ENCODE measurements around the gene ZNF438. TPM values are rescaled to one million over a fixed set of nuclear protein-coding genes. Genes with fewer than 3 reads are reported as not detected.

Gene ZNF438
- total RNA-seq, 1 experiment from 2014 or later: 2.2 TPM

- Histone ChIP-seq H3K27me3 (no peaks in the 10 kb centered on the region), H3K27ac (no peak overlapping the region), H3K4me1 (peaks cover 14% of the 10 kb centered on the region), H3K36me3 (no peaks in the 10 kb centered on the region), H3K9me3 (replicated peaks) (0 out of 2 replicates have a peak, but pooled peaks cover 3% of the 10 kb centered on the region), H3K4me3 (no peak overlapping the region)
- no peak for DNase-seq
Observed at GRCh38 chr10:31013331-31013730, 18.3 kb downstream of the ZNF438 start.

DNA sequence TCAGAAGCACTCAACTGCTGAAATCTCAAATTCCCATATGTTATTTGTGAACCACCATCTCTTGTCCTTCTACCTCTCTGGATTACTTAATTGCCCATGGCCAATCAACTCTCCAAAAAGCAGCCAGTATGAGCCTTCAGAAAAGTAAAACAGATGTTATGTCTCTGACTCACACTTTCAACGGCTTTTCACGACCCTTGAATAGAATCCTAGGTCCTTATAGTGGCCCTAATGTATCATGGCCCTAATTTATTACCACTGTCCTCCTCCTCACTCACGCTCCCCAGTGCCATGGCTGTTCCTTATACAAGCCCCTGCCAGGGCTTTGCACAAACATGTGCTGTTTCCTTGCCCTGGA, 20.0 kb downstream of the ZNF438 start:
- Histone ChIP-seq H3K4me1 (peaks cover 14% of the 10 kb centered on the region), H3K4me3 (no peak overlapping the region), H3K27me3 (no peaks in the 10 kb centered on the region), H3K27ac (peak overlapping the region; percentile 22; the same call in 1 of the 2 replicates), H3K36me3 (no peaks in the 10 kb centered on the region), H3K9me3 (replicated peaks) (0 out of 2 replicates have a peak, but pooled peaks cover 3% of the 10 kb centered on the region)
- DNase-seq: peak in 1 of 2 experiments; percentile 44

- peak overlapping the region; percentile 22 for H3K27ac ChIP-seq
- DNase-seq: peak; percentile 57 to 76
- H3K27me3 ChIP-seq: no peaks in the 10 kb centered on the region
- no peaks in the 10 kb centered on the region for H3K36me3 ChIP-seq
- no peak overlapping the region for H3K4me3 ChIP-seq
- H3K4me1 ChIP-seq: peaks cover 14% of the 10 kb centered on the region
- H3K9me3 ChIP-seq (replicated peaks): 0 out of 2 replicates have a peak, but pooled peaks cover 3% of the 10 kb centered on the region
Observed at GRCh38 chr10:31011017-31011664, 20.5 kb downstream of the ZNF438 start.

DNA sequence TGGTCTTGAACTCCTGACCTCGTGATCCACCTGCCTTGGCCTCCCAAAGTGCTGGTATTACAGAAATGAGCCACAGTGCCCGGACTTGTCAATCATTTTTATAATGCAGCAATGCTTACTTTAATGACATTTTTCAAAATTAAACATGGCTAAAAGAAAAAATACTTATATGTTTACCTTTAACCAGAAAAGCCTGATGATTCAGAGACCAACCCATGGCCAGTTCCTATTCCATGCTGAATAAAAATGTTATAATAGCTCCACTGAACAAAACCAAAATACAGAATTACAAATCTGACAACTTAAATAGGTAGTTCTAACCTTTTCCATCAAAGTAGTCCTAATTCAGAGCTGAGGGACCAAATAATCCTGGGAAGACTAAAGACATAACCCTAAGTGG, 21.6 kb downstream of the ZNF438 start:
- no peak for DNase-seq
- 0 out of 2 replicates have a peak, but pooled peaks cover 3% of the 10 kb centered on the region for H3K9me3 ChIP-seq (replicated peaks)
- no peak overlapping the region for H3K27ac ChIP-seq
- H3K4me3 ChIP-seq: no peak overlapping the region
- H3K36me3 ChIP-seq: no peaks in the 10 kb centered on the region
- H3K27me3 ChIP-seq: no peaks in the 10 kb centered on the region
- peaks cover 14% of the 10 kb centered on the region for H3K4me1 ChIP-seq

DNA sequence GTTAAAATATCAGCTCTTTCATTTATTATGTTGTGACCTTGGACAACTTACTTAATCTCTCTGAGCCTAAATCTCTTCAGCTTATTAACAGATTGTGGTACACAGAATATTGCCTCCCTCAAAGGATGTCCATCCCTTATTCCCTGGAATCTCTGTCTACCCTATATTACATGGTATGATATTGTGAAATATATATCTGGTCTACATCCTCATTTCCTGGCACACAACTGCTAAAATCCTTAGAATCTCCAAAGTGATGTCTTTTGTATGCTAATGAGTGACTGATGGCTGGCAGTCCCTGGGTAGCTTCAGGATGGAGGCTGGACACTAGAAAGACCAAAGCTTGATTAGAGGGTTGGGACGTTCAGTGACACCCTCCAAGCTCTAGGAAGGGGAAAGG, 25.8 kb downstream of the ZNF438 start:
- no peaks in the 10 kb centered on the region for H3K9me3 ChIP-seq (replicated peaks)
- H3K27ac ChIP-seq: no peak overlapping the region
- H3K36me3 ChIP-seq: no peaks in the 10 kb centered on the region
- DNase-seq: no peak
- H3K27me3 ChIP-seq: no peaks in the 10 kb centered on the region
- H3K4me3 ChIP-seq: no peak overlapping the region
- peaks cover 1% of the 10 kb centered on the region for H3K4me1 ChIP-seq

- H3K4me3 ChIP-seq: no peak overlapping the region
- no peaks in the 10 kb centered on the region for H3K27me3 ChIP-seq
- DNase-seq: no peak
- H3K9me3 ChIP-seq (replicated peaks): no peaks in the 10 kb centered on the region
- H3K4me1 ChIP-seq: no peaks in the 10 kb centered on the region
- H3K27ac ChIP-seq: no peak overlapping the region
- H3K36me3 ChIP-seq: no peaks in the 10 kb centered on the region
Observed at GRCh38 chr10:31004611-31005193, 27.0 kb downstream of the ZNF438 start.

DNA sequence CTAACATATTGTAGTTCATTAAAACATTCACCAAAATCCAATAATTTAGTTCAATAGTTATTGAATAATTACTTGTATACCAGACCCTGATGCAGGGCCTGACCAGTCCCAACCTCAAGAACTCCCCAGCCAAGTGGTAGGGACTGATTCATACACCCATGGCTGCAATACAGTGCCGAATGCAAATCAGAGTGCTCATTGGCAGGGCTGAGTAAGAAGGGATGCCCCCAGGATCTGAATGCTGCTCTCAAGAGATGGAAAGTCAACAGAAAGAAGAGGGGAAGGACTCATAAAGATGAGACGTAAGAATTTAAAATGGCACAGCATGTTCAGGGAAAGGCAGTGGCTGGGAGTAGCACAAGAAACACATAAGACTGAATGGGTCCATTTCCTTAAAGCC, 29.9 kb downstream of the ZNF438 start:
- Histone ChIP-seq H3K36me3 (no peaks in the 10 kb centered on the region), H3K4me3 (no peak overlapping the region), H3K4me1 (no peaks in the 10 kb centered on the region), H3K27me3 (no peaks in the 10 kb centered on the region), H3K27ac (no peak overlapping the region), H3K9me3 (replicated peaks) (no peaks in the 10 kb centered on the region)
- no peak for DNase-seq

DNA sequence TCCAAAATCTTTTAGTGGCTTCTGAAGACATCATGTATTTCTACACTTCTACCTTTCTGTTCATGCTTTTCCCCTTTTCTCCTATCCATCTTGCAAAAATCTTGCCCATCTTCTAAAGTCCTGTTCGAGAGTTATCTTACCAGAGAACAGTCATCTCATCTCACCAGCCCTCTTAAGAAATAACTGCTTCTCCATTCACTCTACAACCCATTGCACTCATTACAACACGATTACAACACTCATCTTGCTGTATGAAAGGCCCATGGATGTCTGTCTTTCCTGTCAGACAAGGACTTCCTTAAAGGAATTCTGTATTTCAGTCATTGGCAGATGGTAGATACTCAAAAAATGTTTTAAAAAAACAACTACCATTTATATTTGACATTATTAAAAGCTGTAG, 30.8 kb downstream of the ZNF438 start:
- Histone ChIP-seq H3K4me3 (no peak overlapping the region), H3K27ac (no peak overlapping the region), H3K36me3 (no peaks in the 10 kb centered on the region), H3K4me1 (no peaks in the 10 kb centered on the region), H3K27me3 (no peaks in the 10 kb centered on the region), H3K9me3 (replicated peaks) (no peaks in the 10 kb centered on the region)
- no peak for DNase-seq

- H3K4me1 ChIP-seq: no peaks in the 10 kb centered on the region
- H3K36me3 ChIP-seq: no peaks in the 10 kb centered on the region
- DNase-seq: no peak
- H3K27me3 ChIP-seq: no peaks in the 10 kb centered on the region
- no peak overlapping the region for H3K4me3 ChIP-seq
- no peak overlapping the region for H3K27ac ChIP-seq
- H3K9me3 ChIP-seq (replicated peaks): peaks cover 2% of the 10 kb centered on the region
Observed at GRCh38 chr10:31000071-31000782, 31.4 kb downstream of the ZNF438 start.

DNA sequence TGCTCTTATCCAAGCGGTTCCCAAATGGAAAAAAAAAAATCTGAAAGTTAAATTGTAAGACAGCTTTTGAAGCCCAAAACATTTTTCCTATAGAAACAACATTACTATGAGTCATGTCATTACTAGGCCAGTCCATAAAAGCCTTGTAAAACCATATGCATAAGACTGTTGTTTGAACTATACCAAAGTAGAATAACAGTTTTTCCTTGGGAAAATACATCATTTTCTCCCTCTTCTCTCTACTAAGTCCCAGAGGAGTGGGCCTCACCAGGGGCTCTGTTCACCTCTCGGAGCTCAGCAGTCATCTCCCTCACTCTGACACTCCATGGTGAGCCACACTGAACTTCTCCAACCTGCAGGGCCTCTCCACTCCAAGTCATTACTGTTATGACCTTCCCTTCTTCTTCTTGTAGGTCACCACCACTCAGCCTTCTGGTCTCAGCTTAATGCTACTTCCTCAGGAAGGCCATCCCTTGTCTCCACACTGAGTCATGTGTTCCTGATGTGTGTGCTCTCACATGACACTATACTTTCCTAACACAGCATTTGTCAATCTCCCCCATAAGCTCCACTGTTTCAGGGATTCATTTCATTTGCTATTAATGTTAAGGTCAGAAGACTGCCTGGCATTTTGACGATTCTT, 32.5 kb downstream of the ZNF438 start:
- H3K27me3 ChIP-seq: no peaks in the 10 kb centered on the region
- no peaks in the 10 kb centered on the region for H3K4me1 ChIP-seq
- no peak for DNase-seq
- H3K27ac ChIP-seq: no peak overlapping the region
- no peaks in the 10 kb centered on the region for H3K36me3 ChIP-seq
- H3K9me3 ChIP-seq (replicated peaks): peaks cover 5% of the 10 kb centered on the region
- H3K4me3 ChIP-seq: no peak overlapping the region

GRCh38 chr10:30997536-30998235, 34.0 kb downstream of the ZNF438 start:
- no peak overlapping the region for H3K4me3 ChIP-seq
- no peak overlapping the region for H3K27ac ChIP-seq
- peaks cover 5% of the 10 kb centered on the region for H3K9me3 ChIP-seq (replicated peaks)
- no peak for DNase-seq
- H3K36me3 ChIP-seq: no peaks in the 10 kb centered on the region
- H3K4me1 ChIP-seq: no peaks in the 10 kb centered on the region
- H3K27me3 ChIP-seq: no peaks in the 10 kb centered on the region

DNA sequence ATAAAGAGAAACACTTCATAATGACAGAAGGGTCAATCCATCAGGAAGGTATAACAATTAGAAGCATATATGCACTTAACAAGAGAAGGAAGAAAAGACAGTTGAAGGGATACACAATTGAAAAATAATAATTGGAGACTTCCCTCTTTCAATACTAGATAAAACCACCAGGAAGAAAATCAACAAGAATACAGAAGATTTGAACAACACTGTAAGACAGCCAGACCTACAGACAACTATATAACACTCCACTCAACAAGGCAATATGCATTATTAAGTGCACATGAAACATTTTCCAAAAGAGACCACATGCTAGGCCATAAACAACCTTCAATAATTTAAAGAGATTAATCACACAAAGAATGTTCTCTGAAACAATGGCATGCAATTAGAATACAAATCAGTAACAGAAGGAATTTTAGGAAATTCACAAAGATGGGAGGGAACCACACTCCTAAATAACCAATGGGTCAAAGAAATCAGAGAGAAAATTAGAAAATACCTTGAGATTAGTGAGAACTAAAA, 35.1 kb downstream of the ZNF438 start:
- Histone ChIP-seq H3K36me3 (no peaks in the 10 kb centered on the region), H3K9me3 (replicated peaks) (peaks cover 5% of the 10 kb centered on the region), H3K27ac (no peak overlapping the region), H3K27me3 (no peaks in the 10 kb centered on the region), H3K4me3 (no peak overlapping the region), H3K4me1 (no peaks in the 10 kb centered on the region)
- no peak for DNase-seq

- no peak for DNase-seq
- H3K27ac ChIP-seq: no peak overlapping the region
- H3K9me3 ChIP-seq (replicated peaks): peaks cover 5% of the 10 kb centered on the region
- no peaks in the 10 kb centered on the region for H3K27me3 ChIP-seq
- no peaks in the 10 kb centered on the region for H3K4me1 ChIP-seq
- H3K4me3 ChIP-seq: no peak overlapping the region
- no peaks in the 10 kb centered on the region for H3K36me3 ChIP-seq
Observed at GRCh38 chr10:30995081-30995770, 36.4 kb downstream of the ZNF438 start.

- no peaks in the 10 kb centered on the region for H3K27me3 ChIP-seq
- H3K27ac ChIP-seq: no peak overlapping the region
- no peak overlapping the region for H3K4me3 ChIP-seq
- H3K36me3 ChIP-seq: no peaks in the 10 kb centered on the region
- H3K9me3 ChIP-seq (replicated peaks): peaks cover 5% of the 10 kb centered on the region
- no peak for DNase-seq
- H3K4me1 ChIP-seq: no peaks in the 10 kb centered on the region
Observed at GRCh38 chr10:30993155-30993554, 38.5 kb downstream of the ZNF438 start.

All from SJCRH30 (cell line).